Osteoblast (primary cell): Measurements from ENCODE around the gene BMP2K. TPM values are rescaled to one million over a fixed set of nuclear protein-coding genes. Genes with fewer than 3 reads are reported as not detected.

Source experiments
- DNase-seq: peaks from one replicate; pipeline ENCODE4 v3.0.0; 2011; ENCODE audit warnings: low spot score, mixed read lengths; ENCODE audit not compliant: insufficient read length; ENCODE audit errors: missing footprints
- H2AFZ ChIP-seq: 2 replicates; pipeline ENCODE4 v1.6.0; 2011; ENCODE audit warnings: mild to moderate bottlenecking, low read length
- H3K27ac ChIP-seq: 2 replicates; pipeline ENCODE4 v1.5.1; 2011; ENCODE audit warnings: mild to moderate bottlenecking, low read depth, low read length, moderate library complexity
- H3K27me3 ChIP-seq: 2 replicates; pipeline ENCODE4 v1.6.0; 2012; ENCODE audit warnings: mild to moderate bottlenecking, control low read depth, inconsistent platforms, low read length, moderate library complexity; ENCODE audit not compliant: insufficient read depth
- H3K36me3 ChIP-seq: 2 replicates; pipeline ENCODE4 v1.5.1; 2011; ENCODE audit warnings: mild to moderate bottlenecking, low read length, control low read depth, moderate library complexity; ENCODE audit not compliant: insufficient read depth
- H3K4me1 ChIP-seq: 2 replicates; pipeline ENCODE4 v1.5.1; 2011; ENCODE audit warnings: mild to moderate bottlenecking, low read length, control low read depth, moderate library complexity; ENCODE audit not compliant: insufficient read depth
- H3K4me2 ChIP-seq: 2 replicates; pipeline ENCODE4 v1.6.0; 2011; ENCODE audit warnings: mild to moderate bottlenecking, low read length; ENCODE audit not compliant: insufficient read depth
- H3K4me3 ChIP-seq: fragments of 200-600 bp; sonication (generic); 3 replicates; pipeline ENCODE4 v1.5.1; 2012; ENCODE audit warnings: mild to moderate bottlenecking, low read length, inconsistent platforms; ENCODE audit not compliant: insufficient read depth
- H3K79me2 ChIP-seq: 2 replicates; pipeline ENCODE4 v1.6.0; 2012; ENCODE audit warnings: mild to moderate bottlenecking, low read length, control low read depth, inconsistent platforms; ENCODE audit not compliant: insufficient read depth
- H3K9me3 ChIP-seq: 2 replicates; pipeline ENCODE4 v1.5.1; 2011; ENCODE audit warnings: low read depth, low read length, control low read depth
- H4K20me1 ChIP-seq: 2 replicates; pipeline ENCODE4 v1.6.0; 2012; ENCODE audit warnings: mild to moderate bottlenecking, low read length, control low read depth; ENCODE audit not compliant: insufficient read depth
- total RNA-seq: library from RNA; depleted of rRNA; stranded (reverse); fragments of >200 nt; gene quantifications from 2 replicates; pipeline ENCODE4 v1.2.3, GENCODE V29; 2012
- TF ChIP-seq, protein P1 (sequence below): IDR thresholded peaks from 2 replicates; pipeline ENCODE4 v1.5.1; 2011; ENCODE audit warnings: mild to moderate bottlenecking, low read depth, low read length, moderate library complexity; ENCODE audit errors: extremely low read depth

Gene BMP2K
- total RNA-seq, 1 donor, result 61.2 TPM

DNA sequence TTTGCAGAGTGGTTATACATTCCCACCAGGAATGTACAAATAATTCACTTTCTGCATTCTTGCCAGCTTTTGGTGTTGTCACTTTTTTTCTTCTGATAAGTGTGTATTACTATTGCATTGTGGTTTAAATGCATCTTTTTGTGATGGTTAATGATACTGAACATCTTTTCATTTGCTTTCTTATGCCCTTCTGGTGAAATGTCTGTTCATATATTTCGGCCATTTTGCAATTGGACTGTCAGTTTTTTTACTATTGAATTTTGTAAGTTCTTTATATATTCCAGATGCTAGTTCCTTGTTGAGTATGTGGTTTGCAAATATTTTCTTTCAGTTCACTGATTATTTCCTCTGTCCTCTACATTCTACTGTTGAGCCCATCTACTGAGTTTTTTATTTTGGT is 19.4 kb upstream of the BMP2K start:
- no peaks in the 10 kb centered on the region for H3K79me2 ChIP-seq
- no peak overlapping the region for H3K27ac ChIP-seq
- H3K4me2 ChIP-seq, result no peak overlapping the region
- no peaks in the 10 kb centered on the region for H4K20me1 ChIP-seq
- TF ChIP-seq, protein P1, sequence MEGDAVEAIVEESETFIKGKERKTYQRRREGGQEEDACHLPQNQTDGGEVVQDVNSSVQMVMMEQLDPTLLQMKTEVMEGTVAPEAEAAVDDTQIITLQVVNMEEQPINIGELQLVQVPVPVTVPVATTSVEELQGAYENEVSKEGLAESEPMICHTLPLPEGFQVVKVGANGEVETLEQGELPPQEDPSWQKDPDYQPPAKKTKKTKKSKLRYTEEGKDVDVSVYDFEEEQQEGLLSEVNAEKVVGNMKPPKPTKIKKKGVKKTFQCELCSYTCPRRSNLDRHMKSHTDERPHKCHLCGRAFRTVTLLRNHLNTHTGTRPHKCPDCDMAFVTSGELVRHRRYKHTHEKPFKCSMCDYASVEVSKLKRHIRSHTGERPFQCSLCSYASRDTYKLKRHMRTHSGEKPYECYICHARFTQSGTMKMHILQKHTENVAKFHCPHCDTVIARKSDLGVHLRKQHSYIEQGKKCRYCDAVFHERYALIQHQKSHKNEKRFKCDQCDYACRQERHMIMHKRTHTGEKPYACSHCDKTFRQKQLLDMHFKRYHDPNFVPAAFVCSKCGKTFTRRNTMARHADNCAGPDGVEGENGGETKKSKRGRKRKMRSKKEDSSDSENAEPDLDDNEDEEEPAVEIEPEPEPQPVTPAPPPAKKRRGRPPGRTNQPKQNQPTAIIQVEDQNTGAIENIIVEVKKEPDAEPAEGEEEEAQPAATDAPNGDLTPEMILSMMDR, result no peak
- no peak overlapping the region for H3K4me3 ChIP-seq
- H2AFZ ChIP-seq, result no peak overlapping the region
- no peaks in the 10 kb centered on the region for H3K4me1 ChIP-seq
- H3K27me3 ChIP-seq, result no peaks in the 10 kb centered on the region
- no peaks in the 10 kb centered on the region for H3K36me3 ChIP-seq
- H3K9me3 ChIP-seq, result no peaks in the 10 kb centered on the region
- no peak for DNase-seq

DNA sequence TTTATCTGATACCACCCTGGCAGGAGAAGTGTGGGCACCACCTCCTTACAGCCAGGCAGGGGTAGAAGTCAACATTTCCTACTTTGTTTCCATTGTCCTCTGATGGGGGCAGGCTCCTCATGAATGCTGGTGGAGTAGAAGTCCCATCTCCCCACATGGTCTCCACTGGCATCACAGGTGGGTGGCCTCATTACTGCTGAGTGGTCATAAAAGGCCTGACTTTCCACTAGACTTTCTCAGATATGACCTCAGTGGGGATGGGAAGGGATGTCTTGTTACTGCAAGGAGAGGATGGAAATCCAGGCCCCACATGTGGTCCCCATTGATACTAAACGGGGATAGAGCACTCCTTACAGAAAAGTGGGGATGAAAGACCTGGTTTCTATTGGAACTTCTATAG is 18.6 kb upstream of the BMP2K start:
- no peaks in the 10 kb centered on the region for H3K36me3 ChIP-seq
- no peak overlapping the region for H3K27ac ChIP-seq
- no peak for DNase-seq
- no peak overlapping the region for H2AFZ ChIP-seq
- no peaks in the 10 kb centered on the region for H4K20me1 ChIP-seq
- H3K9me3 ChIP-seq, result no peaks in the 10 kb centered on the region
- no peaks in the 10 kb centered on the region for H3K79me2 ChIP-seq
- no peak overlapping the region for H3K4me2 ChIP-seq
- H3K27me3 ChIP-seq, result no peaks in the 10 kb centered on the region
- H3K4me1 ChIP-seq, result no peaks in the 10 kb centered on the region
- H3K4me3 ChIP-seq, result no peak overlapping the region
- TF ChIP-seq, protein P1, result no peak

GRCh38 chr4:78758085-78758484 is 18.1 kb upstream of the BMP2K start:
- no peaks in the 10 kb centered on the region for H3K4me1 ChIP-seq
- no peak overlapping the region for H2AFZ ChIP-seq
- no peak for DNase-seq
- H3K27ac ChIP-seq, result no peak overlapping the region
- no peak overlapping the region for H3K4me2 ChIP-seq
- H3K4me3 ChIP-seq, result no peak overlapping the region
- TF ChIP-seq, protein P1, result no peak
- no peaks in the 10 kb centered on the region for H3K36me3 ChIP-seq
- no peaks in the 10 kb centered on the region for H3K79me2 ChIP-seq
- no peaks in the 10 kb centered on the region for H3K27me3 ChIP-seq
- H4K20me1 ChIP-seq, result no peaks in the 10 kb centered on the region
- H3K9me3 ChIP-seq, result no peaks in the 10 kb centered on the region

DNA sequence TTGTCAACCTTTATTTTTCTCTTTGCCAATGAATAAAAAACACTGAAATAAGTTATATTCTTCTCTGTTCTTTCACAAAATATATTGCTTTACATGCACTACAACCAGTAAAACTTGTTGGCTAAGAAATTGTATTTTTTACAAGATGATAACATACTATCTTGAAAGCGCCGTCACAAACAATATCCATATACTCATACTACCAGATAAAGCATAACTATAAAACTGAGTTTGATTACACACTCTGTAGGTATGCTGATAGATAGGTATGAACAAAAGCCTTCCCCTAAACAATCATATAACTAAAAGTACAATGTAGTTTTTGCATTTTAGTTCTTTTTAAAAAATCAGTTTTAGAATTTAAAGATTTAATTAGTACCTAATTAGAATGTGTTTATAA is 13.6 kb upstream of the BMP2K start:
- Histone ChIP-seq H3K9me3 (no peaks in the 10 kb centered on the region), H3K27ac (no peak overlapping the region), H2AFZ (no peak overlapping the region), H3K4me2 (no peak overlapping the region), H3K27me3 (no peaks in the 10 kb centered on the region), H4K20me1 (no peaks in the 10 kb centered on the region), H3K4me3 (no peak overlapping the region), H3K4me1 (peaks cover 8% of the 10 kb centered on the region), H3K36me3 (no peaks in the 10 kb centered on the region), H3K79me2 (no peaks in the 10 kb centered on the region)
- TF ChIP-seq, protein P1, result no peak
- DNase-seq, result no peak
